Measurements from ENCODE around the gene PCDHB4. TPM values are rescaled to one million over a fixed set of nuclear protein-coding genes. Genes with fewer than 3 reads are reported as not detected.
"Not testable (repeated sequence)": the region's sequence is repeated elsewhere in the genome, so short reads cannot be mapped to it uniquely, and the experiment has no call there.

Gene PCDHB4
- total RNA-seq, 6 donors from 2014 or later = 0.49 to 2.9 (median 2.4) TPM

DNA sequence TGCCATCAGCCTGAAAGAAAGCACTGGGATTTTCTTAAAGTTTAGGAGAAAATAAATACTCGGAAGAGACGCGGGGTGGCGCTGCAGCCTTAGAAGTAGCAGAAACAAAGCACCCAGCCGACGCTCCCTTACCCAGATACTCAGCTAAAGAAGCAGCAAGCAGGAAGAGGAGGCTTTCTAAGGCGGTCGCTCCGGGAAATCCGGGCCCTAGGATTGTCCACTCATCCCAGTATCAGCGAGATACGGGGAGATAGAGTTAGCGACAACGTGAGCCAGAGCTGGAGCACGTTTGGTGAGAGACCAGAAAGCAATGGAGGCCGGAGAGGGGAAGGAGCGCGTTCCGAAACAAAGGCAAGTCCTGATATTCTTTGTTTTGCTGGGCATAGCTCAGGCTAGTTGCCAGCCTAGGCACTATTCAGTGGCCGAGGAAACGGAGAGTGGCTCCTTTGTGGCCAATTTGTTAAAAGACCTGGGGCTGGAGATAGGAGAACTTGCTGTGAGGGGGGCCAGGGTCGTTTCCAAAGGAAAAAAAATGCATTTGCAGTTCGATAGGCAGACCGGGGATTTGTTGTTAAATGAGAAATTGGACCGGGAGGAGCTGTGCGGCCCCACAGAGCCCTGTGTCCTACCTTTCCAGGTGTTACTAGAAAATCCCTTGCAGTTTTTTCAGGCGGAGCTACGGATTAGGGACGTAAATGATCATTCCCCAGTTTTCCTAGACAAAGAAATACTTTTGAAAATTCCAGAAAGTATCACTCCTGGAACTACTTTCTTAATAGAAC, 26.9 kb upstream of the PCDHB4 start, which contains the start of gene PCDHB2:
Gene PCDHB2 (plus strand): TSS at position 135 of the 782 bp plus-strand sequence. CDS start 176 bp downstream, at position 311.
- H3K9me3 ChIP-seq = peaks cover 4 to 42% (median 20%) of the 10 kb centered on the region in 4 donors
- H3K4me3 ChIP-seq = peak within 1 kb of the TSS in 3 of 4 donors; percentile 22 to 38 (median 33)
- TF ChIP-seq EP300 (IDR thresholded peaks at IDR 0.05) (no peak), POLR2AphosphoS5 (IDR thresholded peaks at IDR 0.05) (no peak), CTCF (IDR thresholded peaks at IDR 0.05) (peak in 4 of 6 experiments; percentile 4 to 39 (median 19)), POLR2A (IDR thresholded peaks at IDR 0.05) (no peak)
- 19 to 20% methylated on average over 29 of the region's 29 CpGs for WGBS, 2 donors
- no peaks in the 10 kb centered on the region for H3K36me3 ChIP-seq
- peak in 1 of 2 donors; percentile 86 for ATAC-seq (ENCODE audit: low FRiP score in 2 of 2)
- H3K27me3 ChIP-seq = no peaks in the 10 kb centered on the region
- peak within 1 kb of the TSS in 1 of 4 donors; percentile 31 for H3K27ac ChIP-seq
- no peak for DNase-seq
- H3K4me1 ChIP-seq = no peaks in the 10 kb centered on the region

DNA sequence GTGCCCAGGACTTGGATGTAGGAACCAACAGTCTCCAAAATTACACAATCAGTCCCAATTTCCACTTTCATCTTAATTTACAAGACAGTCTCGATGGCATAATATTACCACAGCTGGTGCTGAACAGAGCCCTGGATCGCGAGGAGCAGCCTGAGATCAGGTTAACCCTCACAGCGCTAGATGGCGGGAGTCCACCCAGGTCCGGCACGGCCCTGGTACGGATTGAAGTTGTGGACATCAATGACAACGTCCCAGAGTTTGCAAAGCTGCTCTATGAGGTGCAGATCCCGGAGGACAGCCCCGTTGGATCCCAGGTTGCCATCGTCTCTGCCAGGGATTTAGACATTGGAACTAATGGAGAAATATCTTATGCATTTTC, 26.4 kb upstream of the PCDHB4 start:
- Histone ChIP-seq H3K9me3 (peaks cover 4 to 41% (median 24%) of the 10 kb centered on the region in 4 donors), H3K27me3 (no peaks in the 10 kb centered on the region), H3K4me3 (peak overlapping the region in 3 of 4 donors; percentile 22 to 38 (median 33)), H3K27ac (no peak overlapping the region), H3K36me3 (no peaks in the 10 kb centered on the region), H3K4me1 (no peaks in the 10 kb centered on the region)
- DNase-seq = no peak
- TF ChIP-seq POLR2A (IDR thresholded peaks at IDR 0.05) (no peak), POLR2AphosphoS5 (IDR thresholded peaks at IDR 0.05) (no peak), EP300 (IDR thresholded peaks at IDR 0.05) (no peak), CTCF (IDR thresholded peaks at IDR 0.05) (no peak)
- 33 to 41% methylated on average over 8 to 12 of the region's 12 CpGs for WGBS, 2 donors
- no peak for ATAC-seq (ENCODE audit: low FRiP score in 2 of 2)

DNA sequence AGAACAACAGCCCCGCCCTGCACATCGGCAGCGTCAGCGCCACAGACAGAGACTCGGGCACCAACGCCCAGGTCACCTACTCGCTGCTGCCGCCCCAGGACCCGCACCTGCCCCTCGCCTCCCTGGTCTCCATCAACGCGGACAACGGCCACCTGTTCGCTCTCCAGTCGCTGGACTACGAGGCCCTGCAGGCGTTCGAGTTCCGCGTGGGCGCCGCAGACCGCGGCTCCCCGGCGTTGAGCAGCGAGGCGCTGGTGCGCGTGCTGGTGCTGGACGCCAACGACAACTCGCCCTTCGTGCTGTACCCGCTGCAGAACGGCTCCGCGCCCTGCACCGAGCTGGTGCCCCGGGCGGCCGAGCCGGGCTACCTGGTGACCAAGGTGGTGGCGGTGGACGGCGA, 25.4 kb upstream of the PCDHB4 start:
- H3K4me3 ChIP-seq; ATAC-seq (ENCODE audit: low FRiP score in 2 of 2); H3K27me3 ChIP-seq; H3K4me1 ChIP-seq; H3K36me3 ChIP-seq; H3K27ac ChIP-seq: not testable (repeated sequence)
- WGBS, 2 donors = 40% methylated on average over 2 of the region's 46 CpGs; no CpG with 5 or more reads in 1 of the 2 donors
- peak in 1 of 2 donors; percentile 60 for DNase-seq
- H3K9me3 ChIP-seq = peaks cover 4 to 45% (median 33%) of the 10 kb centered on the region in 4 donors

DNA sequence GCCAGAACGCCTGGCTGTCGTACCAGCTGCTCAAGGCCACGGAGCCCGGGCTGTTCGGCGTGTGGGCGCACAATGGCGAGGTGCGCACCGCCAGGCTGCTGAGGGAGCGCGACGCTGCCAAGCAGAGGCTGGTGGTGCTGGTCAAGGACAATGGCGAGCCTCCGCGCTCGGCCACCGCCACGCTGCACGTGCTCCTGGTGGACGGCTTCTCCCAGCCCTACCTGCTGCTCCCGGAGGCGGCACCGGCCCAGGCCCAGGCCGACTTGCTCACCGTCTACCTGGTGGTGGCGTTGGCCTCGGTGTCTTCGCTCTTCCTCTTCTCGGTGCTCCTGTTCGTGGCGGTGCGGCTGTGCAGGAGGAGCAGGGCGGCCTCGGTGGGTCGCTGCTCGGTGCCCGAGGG, 25.0 kb upstream of the PCDHB4 start:
- peak in 1 of 2 donors; percentile 64 for DNase-seq
- 42 to 56% methylated on average over 5 to 23 of the region's 38 CpGs for WGBS, 2 donors
- H3K27ac ChIP-seq; H3K4me1 ChIP-seq; ATAC-seq (ENCODE audit: low FRiP score in 2 of 2); H3K4me3 ChIP-seq; H3K27me3 ChIP-seq; H3K36me3 ChIP-seq: not testable (repeated sequence)
- H3K9me3 ChIP-seq = peaks cover 4 to 49% (median 37%) of the 10 kb centered on the region in 4 donors

DNA sequence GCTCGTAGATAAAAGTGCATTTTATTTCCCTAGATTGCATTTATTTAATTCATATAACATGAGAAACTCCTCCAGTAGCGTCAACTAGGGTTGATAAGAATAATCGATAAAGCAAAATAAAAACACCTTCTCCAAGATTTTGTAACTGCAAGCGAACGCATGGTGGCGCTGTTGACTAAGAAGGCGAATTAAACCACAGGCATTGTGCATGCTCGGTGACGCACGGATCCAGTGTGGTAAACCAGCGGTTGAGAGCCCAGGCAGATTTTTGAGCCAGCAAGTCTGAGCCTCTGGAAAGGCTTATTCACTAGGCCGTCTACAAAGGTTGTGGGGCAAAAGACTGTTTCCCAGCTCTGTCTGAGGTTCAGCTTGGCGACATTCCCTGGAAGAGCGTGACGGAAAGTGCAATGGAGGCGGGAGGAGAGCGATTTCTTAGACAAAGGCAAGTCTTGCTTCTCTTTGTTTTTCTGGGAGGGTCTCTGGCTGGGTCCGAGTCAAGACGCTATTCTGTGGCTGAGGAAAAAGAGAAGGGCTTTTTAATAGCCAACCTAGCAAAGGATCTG, 21.3 kb upstream of the PCDHB4 start, which contains the start of gene PCDHB3:
Gene PCDHB3 (plus strand): TSS at position 231 of the 563 bp plus-strand sequence. CDS start 177 bp downstream, at position 408.
- Histone ChIP-seq H3K4me3 (peak within 1 kb of the TSS in 3 of 4 donors; percentile 4 to 24 (median 18)), H3K27me3 (no peaks in the 10 kb centered on the region), H3K27ac (no peak within 1 kb of the TSS), H3K4me1 (no peaks in the 10 kb centered on the region), H3K36me3 (no peaks in the 10 kb centered on the region), H3K9me3 (peaks cover 3 to 48% (median 23%) of the 10 kb centered on the region in 4 donors)
- DNase-seq = peak in 1 of 2 donors; percentile 27
- 20 to 22% methylated on average over 19 of the region's 19 CpGs for WGBS, 2 donors
- no peak for TF ChIP-seq POLR2A (IDR thresholded peaks at IDR 0.05)
- TF ChIP-seq CTCF (IDR thresholded peaks at IDR 0.05) = peak in 2 of 6 experiments; percentile 18 to 34
- TF ChIP-seq EP300 (IDR thresholded peaks at IDR 0.05) = no peak
- TF ChIP-seq POLR2AphosphoS5 (IDR thresholded peaks at IDR 0.05) = no peak
- peak in 1 of 2 donors; percentile 53 for ATAC-seq (ENCODE audit: low FRiP score in 2 of 2)

Data from upper lobe of left lung (tissue), 6 donors.